Ecto neural progenitor cell (in vitro differentiated cells): ENCODE results near the gene MVP.
"Not testable (repeated sequence)": the region's sequence is repeated elsewhere in the genome, so short reads cannot be mapped to it uniquely, and the experiment has no call there.

Source experiments
- DNase-seq: peaks from one replicate; pipeline ENCODE4 v3.0.0-alpha.2; 2018; ENCODE audit warnings: low spot score

Gene MVP

DNA sequence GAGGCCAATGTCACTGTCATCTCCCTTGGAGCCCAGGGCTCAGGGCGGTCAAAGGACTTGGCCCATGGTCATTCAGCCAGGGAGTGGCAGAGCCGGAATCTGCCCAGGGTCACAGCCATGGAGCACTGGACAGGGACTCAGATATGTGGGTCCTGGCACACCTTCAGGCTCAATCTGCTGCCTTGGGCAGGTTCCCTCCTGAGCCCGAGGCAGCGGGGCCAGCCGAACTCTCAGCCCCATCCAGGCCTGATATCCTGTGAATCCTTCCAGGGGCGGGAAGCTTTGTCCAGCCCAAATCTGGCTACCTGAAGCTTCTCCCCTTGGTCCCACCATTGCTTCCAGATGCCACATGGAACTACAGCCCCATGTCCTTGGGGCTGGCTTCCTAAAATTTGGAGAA lies 54.9 kb downstream of the MVP start:
- no peak for DNase-seq

DNA sequence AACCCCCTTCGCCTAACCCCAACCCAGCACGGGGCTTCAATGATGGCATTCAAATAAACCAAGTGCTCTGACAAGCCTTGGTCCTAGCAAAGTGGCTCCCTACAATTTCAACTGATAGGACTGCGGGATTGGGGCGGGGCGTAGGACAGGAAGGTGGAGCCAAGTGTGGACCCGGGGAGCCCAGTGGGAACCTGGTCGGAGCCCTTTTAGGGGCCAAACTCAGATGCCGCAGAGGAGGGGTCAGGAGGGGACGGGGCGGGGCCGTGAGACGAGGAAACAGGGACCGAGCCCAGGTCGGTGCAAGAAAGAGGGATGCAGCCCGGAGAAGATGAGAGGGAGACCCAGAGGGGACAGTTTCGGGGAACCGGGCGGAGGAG lies 55.9 kb downstream of the MVP start:
- DNase-seq, result no peak

DNA sequence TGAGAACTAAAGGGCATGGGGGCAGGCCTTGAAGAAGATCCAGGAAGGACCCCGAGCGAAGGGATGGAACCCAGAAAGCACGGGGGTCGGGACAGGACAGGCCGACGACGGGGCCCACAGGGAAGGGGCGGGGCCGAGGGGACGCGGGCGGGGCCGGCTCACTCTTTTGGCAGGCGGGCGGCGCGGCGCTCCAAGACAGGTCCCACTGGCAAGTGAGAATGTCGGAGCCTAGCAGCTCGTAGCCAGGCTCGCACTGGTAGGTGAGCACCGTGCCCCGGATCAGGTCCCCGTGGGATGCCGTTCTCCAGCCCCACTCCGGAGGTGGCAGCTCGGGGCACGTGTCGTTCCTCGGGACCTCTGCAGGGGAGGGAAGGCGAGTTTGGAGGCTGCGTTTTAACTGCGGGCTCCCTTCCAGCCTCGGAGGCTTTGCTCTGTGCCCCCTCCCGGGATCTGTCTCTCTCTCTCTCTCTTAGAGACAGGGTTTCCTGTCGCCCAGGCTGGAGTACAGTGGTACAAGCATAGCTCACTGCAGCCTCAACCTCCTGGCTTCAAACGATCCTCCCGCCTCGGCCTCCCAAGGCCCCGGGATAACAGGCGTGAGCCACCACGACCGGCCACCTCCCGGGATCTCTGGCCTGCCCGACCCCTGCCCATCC lies 56.5 kb downstream of the MVP start:
- DNase-seq, result peak; percentile 64

DNA sequence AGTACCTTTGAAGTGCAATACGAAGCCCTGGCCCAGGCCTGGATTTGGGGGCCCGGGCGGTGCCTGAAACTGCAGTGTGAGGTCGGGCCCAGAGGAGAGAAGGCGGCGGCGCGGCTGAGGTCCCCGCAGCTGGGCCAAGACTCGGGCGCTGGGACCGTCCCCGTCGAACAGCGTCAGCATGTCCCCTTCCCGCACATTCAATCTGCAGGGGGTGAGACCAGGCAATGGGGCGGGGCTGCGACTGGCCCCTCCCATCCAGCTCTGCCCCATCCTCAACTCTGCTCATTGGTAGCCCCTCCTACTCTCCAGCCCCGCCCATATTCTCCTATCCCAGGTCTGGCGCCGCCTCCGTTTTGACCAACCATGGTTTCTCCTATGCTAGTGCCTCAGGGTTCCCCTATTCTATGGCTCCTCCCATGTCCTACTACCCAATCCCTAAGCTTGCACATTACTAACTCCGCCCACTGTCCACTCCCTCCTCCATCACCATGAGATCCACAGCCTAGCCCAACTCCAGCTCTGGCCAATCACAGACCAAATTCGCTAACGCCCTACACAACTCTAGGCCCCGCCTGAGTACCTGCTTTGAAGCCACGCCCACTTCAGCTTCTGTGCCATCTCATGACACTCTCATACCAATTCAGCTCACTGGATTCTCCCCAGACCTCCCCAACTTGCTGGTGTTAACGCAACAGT lies 57.2 kb downstream of the MVP start:
- DNase-seq, result peak; percentile 93

DNA sequence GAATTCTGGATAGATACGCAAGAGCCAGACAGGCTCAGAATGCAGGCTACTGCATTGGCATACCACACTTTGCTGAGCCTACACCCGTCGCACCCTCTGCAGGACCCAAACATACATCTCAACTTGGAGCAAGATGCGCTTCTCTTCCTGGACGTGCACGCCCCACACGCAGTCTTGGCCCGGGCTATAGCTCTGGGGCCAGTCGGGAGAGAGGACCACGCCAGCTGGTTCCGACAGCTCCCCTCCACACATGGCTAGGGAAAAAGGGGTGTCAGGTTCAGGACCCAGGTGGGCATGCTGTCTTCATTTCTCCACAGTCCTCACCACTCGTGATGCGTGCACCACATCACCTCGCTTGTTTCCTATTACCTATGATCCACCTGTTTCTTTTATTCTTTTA lies 57.9 kb downstream of the MVP start:
- no peak for DNase-seq

DNA sequence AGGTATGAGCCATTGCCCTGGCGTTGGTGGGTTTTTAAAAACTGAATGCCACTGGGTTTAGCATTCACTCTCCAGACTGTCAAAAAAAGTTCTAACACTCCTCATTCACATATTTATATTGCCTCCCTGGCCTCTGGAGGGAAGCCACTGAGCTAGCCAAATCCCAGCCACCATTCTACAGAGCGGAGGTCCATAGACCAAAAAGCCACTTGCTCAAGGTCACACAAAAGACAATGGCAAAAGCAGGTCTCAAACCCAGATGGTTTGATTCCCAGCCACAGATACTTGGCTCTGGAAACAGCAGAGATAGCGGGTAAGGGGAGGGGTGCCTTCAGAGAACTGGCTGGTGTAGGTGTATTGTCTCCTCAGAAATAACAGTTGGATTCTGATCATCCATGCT lies 60.8 kb downstream of the MVP start:
- no peak for DNase-seq

DNA sequence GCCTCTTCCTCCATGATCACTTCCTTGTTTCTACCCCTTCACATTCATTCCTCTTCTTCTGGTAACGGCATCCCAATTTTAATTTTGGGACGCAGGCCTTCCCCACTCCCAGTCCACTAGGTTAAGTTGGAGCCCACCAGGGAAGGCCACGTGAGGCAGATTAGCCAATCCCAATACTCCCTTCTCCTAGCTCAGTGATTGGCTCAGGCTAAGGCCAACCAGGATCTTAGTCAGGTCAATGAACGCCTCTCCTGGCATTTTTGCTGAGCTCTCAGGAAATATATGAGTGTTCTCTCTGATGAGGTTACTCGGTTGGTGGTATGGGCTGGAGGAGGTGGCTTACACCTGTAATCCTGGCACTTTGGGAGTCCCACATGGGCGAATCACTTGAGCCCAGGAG lies 63.7 kb downstream of the MVP start:
- no peak for DNase-seq

DNA sequence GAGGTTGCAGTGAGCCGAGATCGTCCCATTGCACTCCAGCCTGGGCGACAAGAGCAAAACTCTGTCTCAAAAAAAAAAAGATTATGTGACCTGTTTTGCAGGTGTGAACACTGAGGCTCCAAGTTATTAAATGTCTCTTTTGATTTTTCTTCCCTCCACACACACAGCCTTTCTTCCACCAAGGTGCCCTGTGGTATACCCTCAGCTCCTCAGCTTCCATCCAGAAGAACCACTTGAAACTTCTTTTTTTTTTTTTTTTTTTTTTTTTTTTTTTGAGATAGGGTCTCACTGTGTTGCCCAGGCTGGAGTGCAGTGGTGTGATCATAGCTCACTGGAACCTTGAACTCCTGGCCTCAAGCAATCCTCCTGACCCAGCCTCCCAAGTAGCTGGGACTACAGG lies 69.1 kb downstream of the MVP start:
- DNase-seq, result not testable (repeated sequence)

DNA sequence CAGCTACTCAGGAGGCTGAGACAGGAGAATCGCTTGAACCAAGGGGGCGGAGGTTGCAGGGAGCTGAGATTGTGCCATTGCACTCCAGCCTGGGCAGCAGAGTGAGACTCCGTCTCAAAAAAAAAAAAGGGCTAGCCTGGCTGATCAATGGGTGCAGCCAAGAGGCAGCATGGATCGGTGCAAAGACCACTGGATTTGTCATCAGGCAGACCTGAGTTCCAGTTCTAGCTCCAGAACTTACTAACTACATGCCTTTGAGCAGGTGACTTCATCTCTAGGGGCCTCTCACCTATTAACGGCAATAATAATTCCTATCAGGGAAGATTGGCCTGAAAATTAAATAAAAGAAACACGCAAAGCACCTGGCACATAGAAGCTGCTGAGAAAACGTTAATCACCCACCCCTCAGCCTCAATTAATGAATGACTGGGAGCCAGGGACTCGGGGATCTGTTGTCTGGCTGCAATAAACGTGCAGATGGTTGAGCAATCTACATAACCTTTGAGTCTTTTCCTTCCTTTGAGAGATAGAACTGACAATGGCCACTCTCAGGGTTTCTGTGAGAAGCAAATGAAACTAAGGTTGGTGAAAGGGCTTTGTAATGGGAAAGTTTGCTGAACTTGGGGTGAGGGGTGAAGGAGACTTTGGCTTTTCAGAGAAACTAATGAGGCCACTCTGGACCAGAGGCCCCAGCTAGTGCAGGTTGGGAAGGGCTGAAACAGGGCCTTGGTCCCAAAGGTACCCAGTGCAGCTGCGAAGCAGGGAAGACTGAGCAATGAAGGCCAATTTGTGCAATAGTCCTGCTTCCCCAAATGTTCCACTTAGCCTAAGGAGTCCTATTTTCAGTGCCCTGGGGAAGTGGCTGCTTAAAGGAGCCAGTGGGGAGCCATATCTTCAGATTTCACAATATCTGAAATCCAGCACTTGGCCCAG lies 71.5 kb downstream of the MVP start:
- no peak for DNase-seq

DNA sequence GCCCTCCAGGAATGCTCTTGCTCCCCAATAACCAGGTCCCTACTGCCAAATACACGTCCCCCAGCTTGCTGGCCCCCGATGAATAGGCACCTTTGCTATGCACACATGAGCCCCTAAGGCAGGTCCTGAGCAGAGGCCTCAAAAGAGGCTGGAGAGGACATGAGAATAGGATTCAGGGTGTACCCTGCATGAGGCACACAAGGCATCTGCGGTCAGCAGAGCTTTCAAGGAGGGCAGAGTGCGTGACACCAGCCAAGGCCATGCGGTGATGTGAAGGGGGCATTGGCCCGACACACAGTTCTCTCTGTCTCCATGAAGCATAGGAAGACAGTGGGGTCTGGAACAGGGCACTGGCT lies 72.2 kb downstream of the MVP start:
- no peak for DNase-seq

DNA sequence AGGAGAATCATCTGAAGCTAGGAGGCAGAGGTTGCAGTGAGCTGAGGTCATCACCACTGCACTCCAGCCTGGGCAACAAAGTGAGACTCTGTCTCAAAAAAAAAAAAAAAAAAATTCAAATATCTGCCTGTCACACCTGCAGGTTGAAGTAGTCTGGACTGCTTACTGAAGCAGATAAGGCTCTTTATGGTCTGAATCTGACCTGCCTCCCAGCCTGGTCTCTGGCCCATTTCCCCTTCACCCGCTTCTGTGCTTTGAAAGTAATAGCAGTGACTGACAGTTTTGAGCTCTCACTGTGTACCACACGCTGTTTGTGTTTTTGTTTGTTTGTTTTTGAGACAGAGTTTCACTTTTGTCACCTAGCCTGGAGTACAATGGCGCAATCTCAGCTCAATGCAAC lies 73.3 kb downstream of the MVP start:
- no peak for DNase-seq

DNA sequence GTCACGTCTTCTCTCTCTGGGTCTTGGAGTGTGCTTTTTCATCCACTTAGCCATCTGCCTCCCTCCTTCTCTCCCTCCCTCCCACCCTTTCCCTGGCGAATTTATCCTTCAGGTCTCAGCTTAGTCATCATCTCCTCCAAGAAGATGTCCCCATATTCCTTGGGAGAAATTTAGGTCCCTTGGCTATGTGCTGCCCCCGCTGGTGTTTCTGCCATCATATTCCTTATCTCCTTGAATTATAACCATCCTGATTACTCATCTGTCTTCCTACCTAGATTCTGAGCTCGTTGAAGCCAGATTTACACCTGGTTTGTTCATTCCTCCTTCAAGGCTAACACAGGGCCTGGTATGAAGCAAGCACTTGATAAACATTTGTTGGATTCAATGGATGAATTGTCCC lies 74.1 kb downstream of the MVP start:
- DNase-seq, result no peak

DNA sequence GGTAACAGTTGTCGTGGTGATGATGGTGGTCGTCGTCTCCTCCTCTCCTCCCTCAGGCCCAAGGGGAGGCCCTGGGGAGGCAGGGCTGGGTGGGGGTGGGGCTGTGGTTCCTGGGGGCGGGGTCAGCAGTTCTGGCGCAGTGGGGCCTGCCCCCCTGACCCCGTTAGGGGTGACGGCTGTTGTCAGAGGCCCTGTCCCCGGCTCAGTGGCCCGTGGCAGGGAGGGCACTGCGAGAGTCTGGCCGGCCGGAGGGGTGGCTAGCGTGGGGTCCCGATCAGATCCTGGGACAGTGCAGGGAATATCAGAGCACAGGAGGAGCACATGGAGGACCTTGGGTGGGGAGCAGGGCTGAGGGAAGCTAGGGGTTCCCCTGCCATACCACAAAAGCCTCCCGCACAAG lies 76.6 kb downstream of the MVP start:
- DNase-seq, result no peak

DNA sequence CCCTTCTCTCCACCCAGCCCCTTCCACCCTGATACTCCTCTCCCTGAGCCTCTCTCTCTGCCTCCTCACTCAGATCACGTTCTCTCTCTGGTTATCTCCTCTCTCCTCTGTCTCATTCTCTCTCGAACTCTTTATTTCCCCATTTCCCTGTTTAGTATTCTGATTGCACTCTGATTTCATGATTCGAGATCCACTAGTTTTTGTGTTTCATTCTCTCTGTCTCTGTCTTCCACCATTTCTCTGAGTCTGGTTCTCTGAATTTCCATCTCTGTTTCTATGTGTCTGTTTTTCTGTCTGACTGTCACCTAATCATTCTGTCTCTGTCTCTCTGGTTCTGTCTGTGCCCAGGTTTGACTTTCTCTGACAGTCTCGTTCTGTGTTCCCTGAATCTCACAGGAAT lies 77.1 kb downstream of the MVP start:
- no peak for DNase-seq
